GM21528 (cell line): ENCODE results near the gene LINGO4.
A peak's percentile ranks its signal among the peaks of the same experiment; 100 is the strongest.
"Not testable (repeated sequence)": the region's sequence is repeated elsewhere in the genome, so short reads cannot be mapped to it uniquely, and the experiment has no call there.

Experiments
- ATAC-seq: cut with Tn5 transposase; IDR thresholded peaks from one replicate; pipeline ENCODE4 v1.9.1; 2021; ENCODE audit warnings: mild to moderate bottlenecking, moderate library complexity; ENCODE audit not compliant: unreplicated experiment, low FRiP score

The LINGO4 gene

DNA sequence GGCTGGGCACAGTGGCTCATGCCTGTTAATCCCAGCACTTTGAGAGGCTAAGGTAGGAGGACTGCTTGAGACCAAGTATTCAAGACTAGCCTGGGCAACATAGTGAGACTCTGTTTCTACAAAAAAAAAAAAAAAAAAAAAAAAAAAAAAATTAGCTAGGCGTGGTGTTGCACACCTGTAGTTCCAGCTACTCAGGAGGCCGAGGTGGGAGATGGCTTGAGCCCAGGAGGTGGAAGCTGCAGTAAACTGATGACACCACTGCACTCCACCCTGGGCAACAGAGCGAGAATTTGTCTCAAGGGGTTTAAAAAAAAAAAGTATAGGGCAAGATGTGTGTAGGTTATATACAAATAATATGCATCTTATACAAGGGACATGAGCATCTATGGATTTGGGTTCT is 17.5 kb downstream of the LINGO4 start:
- no peak for ATAC-seq

DNA sequence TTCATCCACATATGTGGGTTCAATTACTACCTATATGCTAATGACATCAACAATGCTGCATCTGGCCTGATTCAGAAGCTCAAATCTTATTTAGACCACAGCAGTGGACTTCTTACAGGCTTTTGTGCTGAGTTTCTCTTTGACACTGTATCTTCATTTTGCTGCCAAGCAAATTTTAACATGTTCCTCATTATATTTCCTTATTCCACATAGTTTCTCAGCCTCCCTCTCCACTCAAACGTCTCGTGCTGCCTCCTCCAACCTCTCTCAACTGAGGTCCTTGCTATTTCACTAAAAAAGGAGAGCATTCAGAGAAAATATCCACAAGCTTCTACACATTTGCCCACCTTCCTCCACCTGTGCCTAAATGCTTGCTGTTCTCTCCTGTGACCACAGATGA is 21.4 kb downstream of the LINGO4 start:
- ATAC-seq: no peak

DNA sequence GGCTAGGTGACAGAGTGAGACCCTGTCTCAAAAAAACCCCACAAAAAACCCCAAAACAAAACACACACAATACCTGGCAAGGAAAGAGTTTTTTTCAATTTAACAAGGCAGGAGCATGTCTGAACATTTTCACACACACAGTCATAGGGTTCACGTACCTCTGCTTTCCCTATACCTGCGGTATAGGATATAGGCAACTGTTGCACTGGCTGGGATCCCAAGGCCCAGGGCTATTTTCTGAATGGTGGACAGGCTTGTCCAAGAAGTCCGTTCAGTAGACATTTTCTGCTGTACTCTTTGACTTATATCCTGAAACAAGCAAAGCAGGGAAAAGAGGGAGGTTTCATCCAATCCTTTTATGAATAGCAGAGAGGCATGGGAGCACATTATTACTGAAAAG is 22.5 kb downstream of the LINGO4 start:
- ATAC-seq: no peak

DNA sequence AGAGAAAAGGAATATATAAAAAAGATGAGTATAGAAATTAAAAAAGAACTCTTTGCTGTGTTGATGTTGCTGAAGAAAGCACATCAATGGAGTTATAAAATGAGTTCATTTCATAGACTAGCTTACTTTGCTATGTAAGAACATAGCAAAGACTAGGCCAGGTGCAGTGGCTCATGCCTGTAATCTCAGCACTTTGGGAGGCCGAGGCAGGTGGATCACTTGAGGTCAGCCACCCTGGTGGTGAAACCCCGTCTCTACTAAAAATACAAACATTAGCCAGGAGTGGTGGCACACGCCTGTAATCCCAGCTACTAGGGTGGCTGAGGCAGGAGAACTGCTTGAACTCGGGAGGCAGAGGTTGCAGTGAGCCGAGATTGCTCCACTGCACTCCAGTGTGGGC is 23.2 kb downstream of the LINGO4 start:
- ATAC-seq: not testable (repeated sequence)

DNA sequence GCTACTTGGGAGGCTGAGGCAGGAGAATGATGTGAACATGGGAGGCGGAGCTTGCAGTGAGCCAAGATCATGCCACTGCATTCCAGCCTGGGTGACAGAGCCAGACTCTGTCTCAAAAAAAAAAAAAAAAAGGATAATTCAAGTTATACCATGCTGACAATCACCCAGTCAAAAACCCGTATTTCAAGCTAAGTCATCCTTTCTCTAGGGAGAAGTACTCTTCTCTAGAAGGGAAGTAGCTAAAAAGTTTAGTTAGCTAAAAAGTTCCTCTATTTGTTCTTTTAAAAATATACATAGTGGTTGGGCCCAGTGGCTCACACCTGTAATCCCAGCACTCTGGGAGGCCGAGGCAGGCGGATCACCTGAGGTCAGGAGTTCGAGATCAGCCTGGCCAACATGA is 24.5 kb downstream of the LINGO4 start:
- ATAC-seq: not testable (repeated sequence)

DNA sequence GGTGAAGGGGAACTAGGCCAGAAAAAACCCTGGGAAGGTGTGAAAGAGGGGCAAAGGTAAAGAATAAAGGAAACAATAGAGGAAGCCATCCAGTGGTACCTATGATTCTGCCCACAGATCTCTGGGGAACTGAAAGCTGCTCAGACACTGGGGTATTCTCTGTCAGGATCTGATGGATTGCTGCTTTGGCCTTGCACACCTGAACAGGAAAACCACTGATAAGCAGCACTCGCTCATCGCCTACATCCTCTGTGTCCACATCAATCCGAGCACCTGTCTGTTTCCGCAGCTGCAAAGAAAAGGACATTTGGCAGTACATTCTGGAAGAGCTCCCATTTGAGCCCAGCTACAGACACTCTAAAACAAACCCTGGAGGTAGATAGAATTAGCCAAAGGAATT is 25.4 kb downstream of the LINGO4 start:
- ATAC-seq: no peak

DNA sequence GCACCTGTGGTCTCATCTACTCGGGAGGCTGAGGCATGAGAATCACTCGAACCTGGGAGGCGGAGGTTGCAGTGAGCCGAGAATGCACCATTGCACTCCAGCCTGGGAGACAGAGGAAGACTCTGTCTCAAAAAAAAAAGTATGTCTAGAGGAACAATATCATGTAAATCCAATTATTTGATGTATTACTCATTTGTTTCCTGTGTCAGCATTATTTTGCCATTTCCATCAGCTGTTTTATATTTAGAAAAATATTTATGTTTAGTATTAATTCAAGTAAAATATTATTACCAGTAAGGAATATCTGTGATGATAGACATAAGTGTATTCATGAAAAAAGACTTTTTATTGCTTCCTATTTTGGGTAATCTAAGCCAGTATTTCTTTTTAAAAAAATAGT is 27.9 kb downstream of the LINGO4 start:
- ATAC-seq: no peak

DNA sequence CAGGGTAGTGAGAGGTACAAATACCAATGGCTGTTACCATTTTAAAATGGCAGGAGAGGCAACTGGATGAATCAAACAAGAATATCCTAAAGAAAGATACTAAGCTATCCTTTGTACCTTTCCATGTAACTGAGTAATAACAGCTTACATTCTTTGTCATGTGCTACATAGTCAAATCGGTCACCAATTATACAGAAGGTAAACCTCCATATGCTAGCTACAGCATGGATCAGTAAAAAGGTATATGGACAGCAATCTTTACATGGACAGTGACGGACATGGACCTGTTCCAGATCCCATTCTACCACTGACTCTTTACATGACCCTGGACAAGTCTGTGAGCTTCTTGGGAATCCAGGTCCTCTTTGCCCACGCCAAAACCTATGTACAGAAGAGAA is 28.6 kb downstream of the LINGO4 start:
- ATAC-seq: no peak

DNA sequence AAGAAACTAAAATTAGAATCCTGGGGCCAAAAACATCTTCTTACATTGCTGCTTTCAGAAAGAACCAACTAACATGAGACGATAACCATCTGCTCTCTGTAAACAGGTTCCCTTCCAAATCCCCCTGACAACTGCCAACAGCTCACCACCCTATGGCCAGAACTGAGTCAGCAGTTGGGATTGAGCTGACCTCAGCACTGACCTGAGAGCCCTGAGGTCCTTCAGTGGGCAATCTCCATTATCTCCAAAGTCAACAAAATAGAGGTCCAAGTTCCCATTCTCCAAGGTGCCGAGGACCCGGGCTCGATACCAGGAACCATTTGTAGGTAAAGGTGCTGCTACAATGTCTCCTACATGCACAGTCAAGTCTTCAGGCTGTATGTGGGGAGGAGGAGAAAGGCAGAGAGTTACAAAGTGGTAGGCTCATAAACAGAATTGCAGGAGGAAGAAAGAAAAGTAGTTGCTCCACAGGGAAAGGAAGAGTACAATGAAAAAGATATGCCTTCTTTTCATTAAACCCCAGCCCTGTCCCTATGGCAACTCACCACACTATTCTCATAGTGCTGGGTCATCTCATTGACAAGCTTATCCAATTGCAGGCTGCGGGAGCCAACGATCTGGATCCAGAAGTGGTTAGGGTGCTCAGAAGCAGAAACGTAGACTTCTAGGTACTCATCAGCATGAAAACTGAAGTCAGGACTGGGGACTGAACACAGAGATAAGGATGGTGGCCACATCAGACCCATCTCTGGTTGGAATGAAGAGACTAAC is 29.1 kb downstream of the LINGO4 start:
- ATAC-seq: no peak

DNA sequence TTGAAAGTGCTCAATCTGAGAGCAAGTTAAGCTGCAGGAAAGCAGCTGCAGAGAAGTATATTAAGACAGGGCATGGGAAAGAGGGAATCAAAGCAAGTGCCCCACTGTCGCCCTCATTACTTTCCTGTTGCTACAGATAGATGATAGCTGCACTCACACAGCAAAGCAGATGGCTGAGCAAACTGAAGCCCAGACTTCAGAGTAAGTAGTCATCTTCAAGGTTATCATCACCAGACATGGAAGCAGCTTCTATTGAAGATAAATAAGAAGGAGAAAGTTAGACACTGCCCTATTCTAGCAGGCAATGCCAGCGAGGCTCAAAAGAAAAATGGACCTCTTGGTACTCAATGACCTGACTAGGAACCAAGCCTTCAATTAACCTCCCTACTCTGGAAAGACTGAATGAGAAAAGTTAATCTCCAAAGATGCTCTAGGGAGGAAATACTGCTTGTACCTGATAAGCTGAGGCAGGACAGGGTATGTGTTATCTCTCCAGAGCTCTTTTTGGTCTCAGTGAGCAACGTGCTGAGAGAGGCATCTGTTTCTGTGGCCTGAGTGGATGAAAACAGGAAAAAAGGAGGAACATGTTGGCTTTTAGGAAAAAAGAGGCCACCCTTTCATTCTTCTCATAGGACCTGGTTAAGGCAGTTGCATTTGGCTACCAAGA is 30.8 kb downstream of the LINGO4 start:
- no peak for ATAC-seq

DNA sequence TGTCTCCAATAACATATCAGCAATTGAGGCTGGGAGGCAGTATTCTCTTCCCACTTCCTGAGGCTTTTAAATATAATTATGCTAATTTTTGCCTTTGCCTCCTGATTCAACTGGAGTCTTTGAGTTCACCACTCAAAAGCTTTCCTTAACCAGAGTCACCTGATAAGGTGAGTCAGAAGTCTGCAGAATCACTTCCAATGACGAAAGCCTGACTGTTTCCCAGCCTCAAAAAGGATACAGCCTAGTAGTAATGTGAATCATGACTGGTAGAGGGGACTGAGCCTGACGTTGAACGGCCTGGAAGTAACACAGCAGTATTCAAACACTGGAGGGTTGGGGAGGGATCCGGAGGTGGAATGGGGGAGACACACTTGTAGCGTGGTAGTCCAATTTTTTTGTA is 31.5 kb downstream of the LINGO4 start:
- ATAC-seq: no peak

DNA sequence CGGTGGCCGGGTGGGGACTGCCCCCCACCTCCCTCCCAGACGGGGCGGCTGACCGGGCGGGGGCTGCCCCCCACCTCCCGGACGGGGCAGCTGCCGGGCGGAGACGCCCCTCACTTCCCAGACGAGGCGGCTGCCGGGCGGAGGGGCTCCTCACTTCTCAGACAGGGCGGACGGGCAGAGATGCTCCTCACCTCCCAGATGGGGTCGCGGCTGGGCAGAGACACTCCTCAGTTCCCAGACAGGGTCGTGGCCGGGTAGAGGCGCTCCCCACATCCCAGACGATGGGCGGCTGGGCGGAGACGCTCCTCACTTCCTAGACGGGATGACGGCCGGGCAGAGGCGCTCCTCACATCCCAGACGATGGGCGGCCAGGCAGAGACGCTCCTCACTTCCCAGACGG is 35.9 kb downstream of the LINGO4 start:
- ATAC-seq: not testable (repeated sequence)

DNA sequence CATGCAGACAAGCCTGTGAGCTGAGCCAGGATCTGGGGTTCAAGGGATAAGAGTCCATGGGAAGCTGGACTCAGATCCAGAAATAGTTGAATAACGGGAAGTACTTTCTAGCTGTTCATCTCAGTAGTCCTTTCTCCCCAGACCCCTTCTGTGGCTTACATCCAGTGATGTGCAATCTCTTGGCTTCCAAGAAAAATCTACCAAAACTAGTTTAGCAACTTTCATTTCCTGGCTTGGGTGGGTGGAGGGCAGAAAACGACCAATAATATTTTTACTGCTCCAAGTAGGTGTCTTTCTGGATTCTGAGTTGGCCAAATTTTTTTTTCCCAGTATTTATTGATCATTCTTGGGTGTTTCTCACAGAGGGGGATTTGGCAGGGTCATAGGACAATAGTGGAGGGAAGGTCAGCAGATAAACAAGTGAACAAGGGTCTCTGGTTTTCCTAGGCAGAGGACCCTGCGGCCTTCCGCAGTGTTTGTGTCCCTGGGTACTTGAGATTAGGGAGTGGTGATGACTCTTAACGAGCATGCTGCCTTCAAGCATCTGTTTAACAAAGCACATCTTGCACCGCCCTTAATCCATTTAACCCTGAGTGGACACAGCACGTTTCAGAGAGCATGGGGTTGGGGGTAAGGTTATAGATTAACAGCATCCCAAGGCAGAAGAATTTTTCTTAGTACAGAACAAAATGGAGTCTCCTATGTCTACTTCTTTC is 36.7 kb downstream of the LINGO4 start:
- ATAC-seq: not testable (repeated sequence)

DNA sequence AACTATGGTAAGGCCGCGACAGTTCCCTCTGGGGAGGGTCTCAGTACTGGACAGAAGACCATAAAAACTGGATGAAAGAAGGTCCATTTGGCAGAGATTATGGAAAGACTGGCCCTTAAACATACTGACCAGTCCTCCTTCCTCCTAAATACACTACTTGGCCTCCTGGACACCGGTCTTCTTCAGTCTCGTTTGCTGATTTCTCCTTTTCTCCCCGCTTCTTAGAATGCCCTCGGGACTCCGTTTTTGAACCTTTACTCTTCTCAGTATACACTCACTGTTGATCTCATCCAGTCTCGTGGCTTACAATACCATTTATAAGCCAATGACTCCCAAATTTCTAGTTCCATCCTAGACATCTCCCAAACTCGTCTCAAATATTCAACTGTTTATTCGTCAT is 41.2 kb downstream of the LINGO4 start:
- no peak for ATAC-seq

DNA sequence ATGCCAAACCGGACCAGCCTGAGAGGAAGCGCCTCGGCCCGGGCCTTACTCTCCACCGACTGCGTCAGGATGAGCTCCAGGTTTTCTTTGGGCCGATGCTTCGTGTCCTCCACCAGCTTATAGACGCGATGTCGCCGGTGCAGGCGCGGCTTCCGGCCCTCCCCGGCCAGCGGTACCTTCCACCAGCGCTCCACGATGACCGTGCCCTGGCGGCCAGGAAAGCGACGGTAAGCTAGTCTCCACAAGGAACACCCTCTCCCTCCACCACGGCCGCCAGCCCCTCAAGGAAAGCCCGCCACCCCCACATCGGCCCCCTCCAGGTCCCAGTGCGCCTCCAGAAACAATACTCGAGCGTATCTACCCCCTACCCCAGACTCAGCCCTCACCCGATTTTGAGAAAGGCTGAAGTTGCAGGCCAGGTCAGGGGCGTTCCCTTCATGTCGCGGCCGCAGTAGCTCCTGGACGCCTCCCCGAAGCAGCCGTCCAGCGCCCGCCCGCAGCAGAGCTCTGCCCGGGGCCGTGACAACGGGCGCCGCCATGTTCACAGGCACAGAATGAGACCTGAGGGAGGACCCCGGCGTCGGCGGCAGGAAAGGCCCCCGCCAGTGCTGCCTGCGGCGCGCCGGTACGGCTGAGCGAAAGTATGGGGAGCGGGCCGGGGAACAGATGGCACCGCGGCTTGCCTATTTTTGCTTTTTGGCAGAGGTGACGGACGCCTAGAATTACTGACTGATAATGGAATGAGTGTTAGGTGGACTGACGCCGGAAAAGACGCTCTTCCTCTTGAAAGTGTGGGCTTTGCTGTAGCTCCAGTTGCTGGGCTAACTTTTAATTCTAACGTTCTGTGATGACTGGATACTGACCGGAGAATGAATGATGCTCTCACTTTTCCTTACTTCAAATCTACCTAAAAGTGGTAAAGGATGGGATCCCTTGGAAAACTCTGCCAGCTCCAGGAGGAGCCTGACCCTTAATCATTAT is 42.0 kb downstream of the LINGO4 start, which contains the start of gene MRPL9:
Gene MRPL9, minus strand, starts transcription at position 556 of the 981 bp plus-strand sequence. Its CDS starts 17 bp downstream, at position 539.
- ATAC-seq: peak; percentile 97

DNA sequence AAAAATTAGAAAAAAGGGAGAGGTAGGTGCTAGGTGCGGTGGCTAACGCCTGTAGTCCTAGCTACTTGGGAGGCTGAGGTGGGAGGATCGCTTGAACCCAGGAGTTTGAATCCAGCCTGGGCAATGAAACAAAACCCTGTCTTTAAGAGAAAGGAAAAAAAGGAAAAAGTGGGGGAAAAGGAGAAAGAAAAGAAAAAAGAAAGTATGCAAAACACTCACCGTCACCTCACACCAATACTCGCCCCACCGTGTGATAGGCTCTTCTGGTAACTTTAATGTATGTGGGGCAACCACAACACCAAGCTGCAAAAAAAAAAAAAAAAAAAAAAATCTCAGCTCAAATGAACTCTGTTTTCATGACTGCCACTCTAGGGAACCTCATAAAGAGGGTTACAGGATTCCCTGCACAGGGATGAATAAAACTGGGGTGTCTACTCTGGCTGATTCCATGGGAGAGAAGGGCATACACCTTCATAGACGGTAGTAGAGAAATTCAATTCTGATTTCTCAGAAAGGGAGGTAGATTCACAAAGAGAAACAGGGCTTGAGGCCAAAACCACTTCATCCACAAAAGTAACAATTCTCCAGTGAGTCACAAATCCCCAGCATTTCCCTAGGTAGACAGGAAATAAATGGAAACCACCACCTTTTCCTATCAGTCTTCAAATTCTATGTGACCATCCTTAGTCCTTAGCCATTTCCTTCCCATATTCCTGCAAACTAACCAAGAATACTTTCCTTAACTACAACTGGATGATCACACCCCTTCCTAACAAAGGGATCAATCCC is 44.4 kb downstream of the LINGO4 start:
- ATAC-seq: no peak

DNA sequence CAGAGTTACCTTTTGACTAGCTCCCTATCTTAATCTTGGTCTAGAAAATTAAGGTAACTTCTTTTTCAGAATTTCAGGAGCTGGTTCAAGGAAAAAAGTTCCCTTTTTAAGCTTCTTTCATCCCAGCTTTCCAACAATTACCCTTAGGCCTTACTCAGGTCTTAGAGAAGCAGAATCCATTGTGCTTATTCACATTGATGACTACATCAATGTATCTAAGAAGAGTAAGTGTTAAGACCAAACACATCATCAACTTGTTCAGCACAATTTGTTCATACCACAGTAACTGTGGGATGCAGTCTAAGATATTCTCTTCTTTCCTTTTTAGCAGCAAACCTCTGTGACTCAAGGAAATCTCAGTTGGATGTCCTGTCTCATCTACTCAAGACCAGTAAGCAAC is 46.0 kb downstream of the LINGO4 start:
- ATAC-seq: no peak

DNA sequence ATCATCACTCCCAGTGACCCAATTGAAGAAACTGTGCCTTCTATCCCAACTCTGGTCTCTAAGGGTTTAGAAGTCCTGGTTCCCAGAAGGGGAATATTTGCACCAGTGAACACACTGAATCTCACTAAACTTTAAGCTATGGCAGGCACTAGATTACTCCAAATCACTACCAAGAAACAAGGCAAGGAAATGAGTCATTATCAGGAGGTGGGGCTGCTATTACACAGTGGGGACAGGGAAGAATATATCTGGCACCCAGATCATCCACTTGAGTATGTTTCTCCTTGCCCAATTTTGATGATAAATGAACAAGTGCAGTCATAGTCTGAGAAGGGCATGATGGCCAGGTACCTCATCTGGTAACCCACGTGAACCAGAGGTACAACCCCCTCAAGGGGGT is 48.9 kb downstream of the LINGO4 start:
- no peak for ATAC-seq
